GM10266 (cell line): ENCODE data around the gene ZNF146.
"Not testable (repeated sequence)": the region's sequence is repeated elsewhere in the genome, so short reads cannot be mapped to it uniquely, and the experiment has no call there.

Source experiments
- DNase-seq: peaks from one replicate; pipeline ENCODE4 v3.0.0; 2012; ENCODE audit errors: extremely low spot score
- CTCF ChIP-seq: IDR thresholded peaks from 2 replicates; pipeline ENCODE4 v1.5.1; 2012; ENCODE audit warnings: mild to moderate bottlenecking, low read depth; ENCODE audit not compliant: control insufficient read depth, insufficient read depth; ENCODE audit errors: missing control alignments

Gene ZNF146

GRCh38 chr19:36212895-36213294 is 2.0 kb upstream of the ZNF146 start:
- no peak for DNase-seq
- no peak for TF ChIP-seq CTCF

- DNase-seq = no peak
- no peak for TF ChIP-seq CTCF
These were observed 594 bp downstream of the ZNF146 start for GRCh38 chr19:36215276-36216123.

- no peak for TF ChIP-seq CTCF
- DNase-seq = no peak
These were observed 6.6 kb downstream of the ZNF146 start for GRCh38 chr19:36221474-36221873.

GRCh38 chr19:36222503-36222902 is 7.6 kb downstream of the ZNF146 start:
- DNase-seq = no peak
- TF ChIP-seq CTCF = no peak

- TF ChIP-seq CTCF = no peak
- DNase-seq = no peak
These were observed 10.4 kb downstream of the ZNF146 start for GRCh38 chr19:36225219-36225892.

GRCh38 chr19:36233626-36234025 is 18.7 kb downstream of the ZNF146 start:
- not testable (repeated sequence) for DNase-seq

- no peak for TF ChIP-seq CTCF
- no peak for DNase-seq
These were observed 21.5 kb downstream of the ZNF146 start for GRCh38 chr19:36236304-36236945.
